ENCODE measurements around the gene ELOVL2. TPM values are rescaled to one million over a fixed set of nuclear protein-coding genes. Genes with fewer than 3 reads are reported as not detected.

Gene ELOVL2
- total RNA-seq, 2 donors from 2014 or later, result not detected

DNA sequence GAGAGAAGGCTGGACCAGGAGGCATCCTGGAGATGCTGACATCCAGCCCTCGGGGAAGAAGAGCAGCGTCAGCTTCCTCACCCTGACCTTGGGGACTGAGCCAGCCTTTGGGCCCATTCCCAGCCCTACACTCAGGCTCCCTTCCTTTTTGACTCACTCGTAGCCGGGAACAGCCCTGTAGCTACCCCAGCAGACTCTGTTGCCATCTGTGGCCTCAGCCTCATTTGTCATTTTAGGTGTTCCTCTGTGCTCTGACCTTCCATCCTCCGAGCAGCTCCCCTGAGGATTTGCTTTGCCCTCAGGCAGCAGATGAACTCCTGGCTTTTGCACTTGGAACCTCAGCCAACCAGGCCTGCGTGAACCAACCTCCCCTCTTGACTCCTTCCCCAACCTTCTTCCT, 67.5 kb downstream of the ELOVL2 start:
- ATAC-seq (no peak), DNase-seq (ENCODE audit: low spot score in 2 of 2) (no peak)
- H3K27ac Mint-ChIP-seq, result no peak overlapping the region
- no peaks in the 10 kb centered on the region for H3K9me3 Mint-ChIP-seq
- H3K36me3 Mint-ChIP-seq, result no peaks in the 10 kb centered on the region

DNA sequence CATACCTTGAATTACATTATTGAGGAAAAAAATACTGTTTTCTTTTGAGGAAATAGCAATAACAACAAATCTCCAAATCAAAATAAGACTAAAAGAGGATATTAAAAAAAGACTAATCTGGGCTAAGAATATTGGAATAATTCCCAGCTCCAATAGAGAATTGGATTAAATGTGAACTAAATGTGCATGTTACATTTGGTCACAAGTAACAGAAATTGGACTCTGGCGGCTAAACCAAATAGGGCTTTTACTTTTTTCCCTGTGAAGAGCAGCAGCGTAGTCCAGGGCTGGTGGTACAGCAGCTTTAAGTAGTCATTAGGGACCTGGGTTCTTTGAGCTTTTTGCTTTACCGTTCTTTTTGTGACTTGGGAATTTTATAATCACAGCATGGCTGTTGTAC, 71.9 kb downstream of the ELOVL2 start:
- Mint-ChIP-seq H3K36me3 (no peaks in the 10 kb centered on the region), H3K9me3 (peaks cover 7% of the 10 kb centered on the region in 2 donors), H3K27ac (no peak overlapping the region)
- DNase-seq (ENCODE audit: low spot score in 2 of 2), result no peak
- ATAC-seq, result no peak

DNA sequence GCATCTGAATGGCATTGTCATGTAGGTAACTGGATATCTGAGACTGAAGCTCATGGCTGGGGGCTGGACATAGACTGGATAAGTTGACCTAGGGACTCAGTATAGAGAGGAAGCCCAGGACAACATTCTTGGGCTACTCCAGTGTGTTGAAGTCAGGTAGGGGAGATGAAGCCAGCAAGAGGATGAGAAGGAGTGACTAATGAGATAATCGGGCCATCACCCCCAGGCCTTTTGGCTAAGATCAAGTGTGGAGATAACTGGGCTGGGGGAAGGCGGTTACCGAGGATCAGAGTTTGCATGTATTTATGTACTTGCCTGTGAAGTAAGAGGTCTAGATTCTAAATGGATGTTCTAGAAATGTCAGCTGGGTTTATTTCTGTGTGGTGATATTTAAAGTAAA, 73.4 kb downstream of the ELOVL2 start:
- Mint-ChIP-seq H3K27ac (no peak overlapping the region), H3K36me3 (no peaks in the 10 kb centered on the region), H3K9me3 (peaks cover 7% of the 10 kb centered on the region in 2 donors)
- no peak for ATAC-seq
- DNase-seq (ENCODE audit: low spot score in 2 of 2), result no peak

GRCh38 chr6:10968776-10969175, 75.3 kb downstream of the ELOVL2 start:
- Mint-ChIP-seq H3K36me3 (no peaks in the 10 kb centered on the region), H3K27ac (no peak overlapping the region), H3K9me3 (peaks cover 7 to 16% of the 10 kb centered on the region in 2 donors)
- no peak for ATAC-seq
- DNase-seq (ENCODE audit: low spot score in 2 of 2), result no peak

GRCh38 chr6:10964684-10965083, 79.4 kb downstream of the ELOVL2 start:
- H3K27ac Mint-ChIP-seq, result no peak overlapping the region
- H3K36me3 Mint-ChIP-seq, result no peaks in the 10 kb centered on the region
- no peak for ATAC-seq

GRCh38 chr6:10963113-10963512, 81.0 kb downstream of the ELOVL2 start:
- no peak overlapping the region for H3K27ac Mint-ChIP-seq
- no peak for ATAC-seq
- H3K36me3 Mint-ChIP-seq, result no peaks in the 10 kb centered on the region
- peaks cover 4 to 13% of the 10 kb centered on the region in 2 donors for H3K9me3 Mint-ChIP-seq
- no peak for DNase-seq (ENCODE audit: low spot score in 2 of 2)

More at GRCh38 chr6:10964684-10965083, 79.4 kb downstream of the ELOVL2 start:
- no peak for DNase-seq (ENCODE audit: low spot score in 2 of 2)
- H3K9me3 Mint-ChIP-seq, result peaks cover 7 to 16% of the 10 kb centered on the region in 2 donors

DNA sequence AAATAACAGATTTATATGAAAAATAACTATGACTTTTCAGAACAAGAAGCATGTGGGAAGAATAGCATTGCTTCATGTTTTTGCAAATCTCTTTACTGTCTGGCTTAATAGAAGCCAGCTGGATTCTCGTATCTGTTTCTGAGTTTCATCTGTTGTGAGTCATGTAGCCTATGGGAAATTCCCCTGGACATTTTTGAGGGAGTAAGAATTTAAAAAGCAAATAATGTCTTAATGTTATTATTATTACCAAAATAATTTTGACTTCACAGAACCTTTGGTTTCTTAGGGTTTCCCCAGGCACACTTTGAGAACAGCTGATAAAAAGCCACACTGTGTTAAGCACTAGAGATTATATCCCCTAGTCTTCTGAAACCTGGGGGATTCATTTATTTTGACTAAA, 81.4 kb downstream of the ELOVL2 start:
- ATAC-seq (no peak), DNase-seq (ENCODE audit: low spot score in 2 of 2) (no peak)
- Mint-ChIP-seq H3K36me3 (no peaks in the 10 kb centered on the region), H3K27ac (no peak overlapping the region), H3K9me3 (peaks cover 0 to 8% of the 10 kb centered on the region in 2 donors)

DNA sequence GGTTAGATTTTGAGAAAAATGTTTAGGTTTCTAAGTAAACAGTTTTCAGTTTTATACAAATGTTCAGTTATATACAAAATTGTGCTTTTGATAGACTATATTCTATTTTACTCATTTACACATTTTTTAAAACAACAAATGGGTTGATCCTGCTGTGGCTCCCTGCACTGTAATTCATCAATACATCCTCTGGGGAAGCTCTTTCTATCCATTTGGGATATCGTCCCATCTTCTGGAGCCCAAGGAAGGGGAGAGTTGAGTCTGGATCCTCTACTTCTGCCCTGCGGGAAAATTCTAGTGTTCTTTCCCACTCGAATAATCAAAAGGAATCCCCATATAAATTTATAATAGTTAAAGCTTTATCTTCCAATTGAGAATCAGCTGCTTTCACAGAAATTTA, 82.3 kb downstream of the ELOVL2 start:
- Mint-ChIP-seq H3K9me3 (peaks cover 0 to 8% of the 10 kb centered on the region in 2 donors), H3K27ac (no peak overlapping the region), H3K36me3 (no peaks in the 10 kb centered on the region)
- ATAC-seq (no peak), DNase-seq (ENCODE audit: low spot score in 2 of 2) (no peak)

GRCh38 chr6:10960171-10960570, 83.9 kb downstream of the ELOVL2 start:
- Mint-ChIP-seq H3K9me3 (peaks cover 0 to 6% of the 10 kb centered on the region in 2 donors), H3K27ac (no peak overlapping the region), H3K36me3 (no peaks in the 10 kb centered on the region)
- no peak for DNase-seq (ENCODE audit: low spot score in 2 of 2)
- no peak for ATAC-seq

DNA sequence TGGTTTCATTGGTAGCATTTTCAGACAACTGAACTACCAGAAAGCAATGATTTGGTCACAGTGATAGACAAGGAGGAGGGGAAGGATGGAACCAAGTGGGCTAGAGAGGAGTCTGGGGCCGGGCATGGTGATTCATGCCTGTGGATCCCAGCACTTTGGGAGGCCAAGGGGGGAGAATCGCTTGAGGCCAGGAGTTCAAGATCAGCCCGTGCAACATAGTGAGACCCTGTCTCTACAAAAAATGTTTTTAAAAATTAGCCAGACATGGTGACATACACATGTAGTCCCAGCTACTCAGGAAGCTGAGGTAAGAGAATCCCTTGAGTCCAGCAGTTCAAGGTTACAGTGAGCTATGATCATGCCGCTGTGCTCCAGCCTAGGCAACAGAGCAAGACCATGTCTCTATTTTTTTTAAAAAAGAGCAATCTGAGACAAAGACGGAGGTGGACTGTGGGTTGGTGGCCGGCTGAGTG, 86.7 kb downstream of the ELOVL2 start:
- H3K27ac Mint-ChIP-seq, result no peak overlapping the region
- no peaks in the 10 kb centered on the region for H3K36me3 Mint-ChIP-seq
- ATAC-seq (no peak), DNase-seq (ENCODE audit: low spot score in 2 of 2) (no peak)
- H3K9me3 Mint-ChIP-seq, result peaks cover 0 to 6% of the 10 kb centered on the region in 2 donors

GRCh38 chr6:10956776-10957175, 87.3 kb downstream of the ELOVL2 start:
- ATAC-seq (no peak), DNase-seq (ENCODE audit: low spot score in 2 of 2) (no peak)
- Mint-ChIP-seq H3K36me3 (no peaks in the 10 kb centered on the region), H3K27ac (no peak overlapping the region), H3K9me3 (peaks cover 0 to 6% of the 10 kb centered on the region in 2 donors)

GRCh38 chr6:10954590-10955010, 89.5 kb downstream of the ELOVL2 start:
- H3K36me3 Mint-ChIP-seq, result no peaks in the 10 kb centered on the region
- DNase-seq (ENCODE audit: low spot score in 2 of 2) (peak; percentile 58 to 84), ATAC-seq (peak; percentile 73 to 87)
- H3K9me3 Mint-ChIP-seq, result peaks cover 0 to 6% of the 10 kb centered on the region in 2 donors
- no peak overlapping the region for H3K27ac Mint-ChIP-seq

DNA sequence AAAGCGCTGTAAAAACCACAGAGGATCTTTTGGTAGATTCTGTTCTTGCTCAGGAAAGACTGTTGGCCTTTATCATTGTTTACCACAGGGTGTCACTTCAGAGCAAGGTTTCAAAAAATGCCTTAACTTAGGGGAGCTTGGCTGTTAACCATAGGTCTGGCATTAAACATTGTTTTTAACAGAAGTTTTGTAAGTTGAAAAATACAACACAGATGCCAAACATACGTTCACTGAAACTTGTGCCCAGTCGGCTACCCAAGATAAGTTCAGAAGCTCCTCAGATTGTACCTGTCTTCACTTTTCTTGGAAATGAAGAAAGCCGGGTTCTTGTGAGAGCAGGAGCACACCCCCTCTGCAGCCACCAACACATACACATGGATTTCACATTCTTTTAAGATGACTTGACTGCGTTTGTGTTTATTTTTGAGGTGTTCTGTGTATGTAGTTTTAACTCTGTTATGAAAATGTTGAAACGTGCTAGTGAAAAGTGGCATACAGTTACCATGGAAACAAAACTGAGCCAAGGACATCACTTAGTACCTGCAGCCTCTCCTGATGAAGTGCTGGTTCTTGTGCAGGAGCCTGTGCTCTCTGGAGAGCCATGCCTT, 92.3 kb downstream of the ELOVL2 start:
- no peak overlapping the region for H3K27ac Mint-ChIP-seq
- ATAC-seq (no peak), DNase-seq (ENCODE audit: low spot score in 2 of 2) (no peak)
- H3K9me3 Mint-ChIP-seq, result peaks cover 0 to 6% of the 10 kb centered on the region in 2 donors
- no peaks in the 10 kb centered on the region for H3K36me3 Mint-ChIP-seq

DNA sequence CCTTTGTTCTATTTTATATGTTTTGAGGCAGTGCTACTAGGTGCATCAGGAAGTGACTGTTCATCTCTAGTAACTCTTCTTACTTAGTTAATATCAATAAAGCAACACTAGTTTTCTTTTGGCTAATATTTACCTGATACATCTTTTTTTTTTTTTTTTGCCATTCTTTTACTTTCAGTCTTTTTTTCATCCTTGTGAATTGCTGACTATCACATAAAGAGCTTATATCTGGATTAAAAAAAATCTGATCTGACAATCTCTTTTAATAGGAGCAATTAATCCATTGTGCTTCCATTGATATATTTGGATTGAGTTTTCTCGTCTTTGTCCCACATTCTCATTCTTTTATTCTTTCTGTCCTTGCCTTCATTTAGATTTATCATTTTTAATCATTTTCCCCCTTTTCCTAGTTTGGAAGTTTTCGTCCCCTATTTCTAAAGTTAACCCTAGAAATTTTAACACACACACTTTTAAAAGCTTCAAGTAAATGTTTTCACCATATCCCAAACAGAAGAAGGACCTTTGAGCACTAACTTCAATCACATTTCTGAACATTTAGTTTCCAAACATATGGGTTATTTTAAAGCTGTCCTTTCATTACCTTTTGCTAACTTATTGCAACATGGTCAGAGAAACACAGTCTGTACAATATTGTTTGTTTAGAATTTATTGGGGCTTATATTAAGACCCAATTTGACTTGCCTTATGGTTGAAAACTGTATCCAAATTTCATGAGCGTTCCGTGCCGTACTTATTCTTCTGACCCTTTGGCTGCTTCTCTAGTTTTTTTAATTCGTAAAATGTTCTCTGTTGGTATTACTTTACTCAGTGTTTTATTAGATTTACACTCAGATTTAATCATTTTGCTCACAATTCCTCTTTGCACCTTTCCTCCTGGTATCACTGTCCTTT, 94.3 kb downstream of the ELOVL2 start:
- no peak overlapping the region for H3K27ac Mint-ChIP-seq
- no peak for ATAC-seq

DNA sequence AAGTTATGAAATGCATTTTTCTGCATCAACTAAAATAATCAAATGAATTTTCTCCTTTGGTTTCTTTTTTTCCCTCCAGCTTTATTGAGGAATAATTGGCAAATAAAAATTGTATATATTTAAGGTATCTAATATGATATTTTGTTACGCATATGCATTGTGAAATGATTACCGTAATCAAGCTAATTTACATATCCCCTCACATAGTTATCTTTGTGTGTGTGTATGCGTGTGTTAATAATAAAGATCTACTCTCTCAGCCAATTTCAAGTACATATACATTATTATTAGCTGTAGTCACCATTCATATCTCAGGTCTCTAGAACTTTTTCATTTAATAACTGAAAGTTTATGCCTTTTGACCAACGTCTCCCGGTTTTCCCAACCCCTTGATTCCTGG, 96.1 kb downstream of the ELOVL2 start:
- Mint-ChIP-seq H3K36me3 (no peaks in the 10 kb centered on the region), H3K9me3 (no peaks in the 10 kb centered on the region), H3K27ac (no peak overlapping the region)
- no peak for DNase-seq (ENCODE audit: low spot score in 2 of 2)
- ATAC-seq, result no peak

More for the DNA sequence above, 94.3 kb downstream of the ELOVL2 start:
- DNase-seq (ENCODE audit: low spot score in 2 of 2), result no peak
- H3K36me3 Mint-ChIP-seq, result no peaks in the 10 kb centered on the region
- H3K9me3 Mint-ChIP-seq, result peaks cover 0 to 6% of the 10 kb centered on the region in 2 donors

DNA sequence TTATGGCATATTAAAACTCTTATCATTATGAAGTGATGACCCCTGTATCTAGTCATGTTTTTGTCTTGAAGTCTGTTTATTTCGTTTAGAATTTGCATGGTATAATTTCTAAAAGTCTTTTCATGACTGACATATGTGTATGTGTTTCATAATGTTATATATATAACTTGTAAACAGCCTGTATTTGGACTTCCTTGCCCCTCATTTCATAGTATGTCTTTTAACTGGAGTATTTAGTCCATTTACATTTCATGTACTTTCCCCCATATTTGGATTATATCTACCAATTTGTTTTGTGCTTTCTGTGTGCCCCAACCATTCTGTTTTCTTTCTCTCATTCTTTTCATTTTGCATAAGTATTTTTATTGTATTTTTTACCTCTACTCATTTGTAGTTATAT, 98.3 kb downstream of the ELOVL2 start:
- Mint-ChIP-seq H3K36me3 (no peaks in the 10 kb centered on the region), H3K27ac (no peak overlapping the region), H3K9me3 (peaks cover 0 to under 1% of the 10 kb centered on the region in 2 donors)
- no peak for ATAC-seq
- no peak for DNase-seq (ENCODE audit: low spot score in 2 of 2)

- H3K27ac Mint-ChIP-seq, result no peak overlapping the region
- peaks cover 4 to 6% of the 10 kb centered on the region in 2 donors for H3K9me3 Mint-ChIP-seq
- H3K36me3 Mint-ChIP-seq, result no peaks in the 10 kb centered on the region
- DNase-seq (ENCODE audit: low spot score in 2 of 2), result no peak
- ATAC-seq, result no peak
Measured at GRCh38 chr6:10939840-10940239, 104.3 kb downstream of the ELOVL2 start.
